CD4-positive, alpha-beta T cell treated with Interleukin-1 beta for 1 hour (primary cell): ENCODE data around the gene AHSA1.

Source experiments
- DNase-seq, 2 donors: peaks; one replicate each; pipeline ENCODE4 v3.0.0-alpha.2; 2020 to 2022

AHSA1 gene

GRCh38 chr14:77511486-77512162 is 53.7 kb downstream of the AHSA1 start:
- DNase-seq, result no peak

- DNase-seq, result no peak
Observed at GRCh38 chr14:77516126-77516525, 58.2 kb downstream of the AHSA1 start.
